Testis (tissue), 3 donors: ENCODE data around the gene CLEC16A. TPM values are rescaled to one million over a fixed set of nuclear protein-coding genes. Genes with fewer than 3 reads are reported as not detected.

Experiments used
- DNase-seq: peaks from one replicate; pipeline ENCODE4 v3.0.0-alpha.2; 2019
- H3K27ac ChIP-seq, 2 donors: fragments of 200-600 bp; sonication (generic); one replicate each; pipeline ENCODE4 v1.5.1; 2019
- H3K27me3 ChIP-seq: fragments of 200-600 bp; sonication (generic); one replicate; pipeline ENCODE4 v1.5.1; 2019
- H3K36me3 ChIP-seq: fragments of 200-600 bp; sonication (generic); one replicate; pipeline ENCODE4 v1.5.1; 2017; ENCODE audit warnings: low read depth; ENCODE audit errors: missing control alignments
- H3K4me1 ChIP-seq: fragments of 200-600 bp; sonication (generic); one replicate; pipeline ENCODE4 v1.5.1; 2019
- H3K4me3 ChIP-seq, 2 donors: fragments of 200-600 bp; sonication (generic); one replicate each; pipeline ENCODE4 v1.5.1; 2017 to 2019
- H3K9me3 ChIP-seq: fragments of 200-600 bp; sonication (generic); one replicate; pipeline ENCODE4 v1.5.1; 2017
- POLR2A ChIP-seq: fragments of 450-650 bp; IDR thresholded peaks from one replicate; pipeline ENCODE4 v1.6.1; 2017; ENCODE audit warnings: antibody characterized with exemption, mild to moderate bottlenecking, moderate library complexity
- WGBS, 2 donors: methylation state at CpG; one replicate each; pipeline ENCODE4 v1.1.5; 2018; 5-methylcytosine and 5-hydroxymethylcytosine counted together
- intact Hi-C: fragments of 100-400 bp; cut with DNase I; formaldehyde crosslinking; loops from one replicate; pipeline ENCODE4 v1.15.1; 2023; ENCODE audit warnings: low total_unique reads
- polyA plus RNA-seq: library from polyadenylated mRNA; stranded (reverse); fragments of 350-450 nt; fragmentation: Illumina TruSeq; extraction: RNeasy Lipid Tissue Mini Kit (QIAGEN cat#74804); gene quantifications from one replicate; pipeline ENCODE4 v1.2.3, GENCODE V29; 2014; ENCODE audit warnings: low read depth, low replicate concordance; ENCODE audit not compliant: insufficient read depth
- total RNA-seq, 2 donors: library from RNA; depleted of rRNA; stranded (reverse); fragments of >200 nt; gene quantifications; one replicate each; pipeline ENCODE4 v1.2.3, GENCODE V29; 2016
- TF ChIP-seq, protein P1 (sequence below), 3 experiments: fragments of 450-650 bp in 2 of 3; fragments of 200-600 bp in 1 of 3; sonication (generic) in 1 of 3; IDR thresholded peaks; one replicate each; pipeline ENCODE4 v1.5.1; 2016 to 2019; ENCODE audit warnings: antibody characterized with exemption in 3 of 3, mild to moderate bottlenecking in 2 of 3, moderate library complexity in 1 of 3

CLEC16A gene
- total and polyA plus RNA-seq, 3 donors from 2014 or later, result 93.9 to 126 (median 122) TPM

GRCh38 chr16:10943064-10943353 lies 1.4 kb upstream of the CLEC16A start:
- Histone ChIP-seq H3K27ac (peak overlapping the region; percentile 64 to 90), H3K4me3 (peak overlapping the region in 1 of 2 donors; percentile 86), H3K9me3 (no peaks in the 10 kb centered on the region), H3K4me1 (peaks cover 64% of the 10 kb centered on the region), H3K36me3 (no peaks in the 10 kb centered on the region), H3K27me3 (no peaks in the 10 kb centered on the region)
- intact Hi-C loops, result no loop called here
- TF ChIP-seq, protein P1, sequence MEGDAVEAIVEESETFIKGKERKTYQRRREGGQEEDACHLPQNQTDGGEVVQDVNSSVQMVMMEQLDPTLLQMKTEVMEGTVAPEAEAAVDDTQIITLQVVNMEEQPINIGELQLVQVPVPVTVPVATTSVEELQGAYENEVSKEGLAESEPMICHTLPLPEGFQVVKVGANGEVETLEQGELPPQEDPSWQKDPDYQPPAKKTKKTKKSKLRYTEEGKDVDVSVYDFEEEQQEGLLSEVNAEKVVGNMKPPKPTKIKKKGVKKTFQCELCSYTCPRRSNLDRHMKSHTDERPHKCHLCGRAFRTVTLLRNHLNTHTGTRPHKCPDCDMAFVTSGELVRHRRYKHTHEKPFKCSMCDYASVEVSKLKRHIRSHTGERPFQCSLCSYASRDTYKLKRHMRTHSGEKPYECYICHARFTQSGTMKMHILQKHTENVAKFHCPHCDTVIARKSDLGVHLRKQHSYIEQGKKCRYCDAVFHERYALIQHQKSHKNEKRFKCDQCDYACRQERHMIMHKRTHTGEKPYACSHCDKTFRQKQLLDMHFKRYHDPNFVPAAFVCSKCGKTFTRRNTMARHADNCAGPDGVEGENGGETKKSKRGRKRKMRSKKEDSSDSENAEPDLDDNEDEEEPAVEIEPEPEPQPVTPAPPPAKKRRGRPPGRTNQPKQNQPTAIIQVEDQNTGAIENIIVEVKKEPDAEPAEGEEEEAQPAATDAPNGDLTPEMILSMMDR (IDR thresholded peaks at IDR 0.05), result no peak
- no peak for DNase-seq
- 30 to 56% methylated on average over 7 of the region's 7 CpGs for WGBS, 2 donors

- peak overlapping the region in 1 of 2 donors; percentile 80 for H3K27ac ChIP-seq
- intact Hi-C loops, result no loop called here
- peaks cover 53% of the 10 kb centered on the region for H3K4me1 ChIP-seq
- H3K27me3 ChIP-seq, result no peaks in the 10 kb centered on the region
- no peak for TF ChIP-seq POLR2A
- TF ChIP-seq, protein P1 (IDR thresholded peaks at IDR 0.05), result no peak
- WGBS, 2 donors, result 23 to 28% methylated on average over 14 of the region's 14 CpGs
- H3K4me3 ChIP-seq, result peak overlapping the region; percentile 88 to 100
- no peaks in the 10 kb centered on the region for H3K9me3 ChIP-seq
- no peaks in the 10 kb centered on the region for H3K36me3 ChIP-seq
- DNase-seq, result no peak
Measured at GRCh38 chr16:10945065-10945787, 862 bp downstream of the CLEC16A start.

- peaks cover 44% of the 10 kb centered on the region for H3K4me1 ChIP-seq
- WGBS, 2 donors, result 38 to 52% methylated on average over 5 of the region's 5 CpGs
- no peak overlapping the region for H3K27ac ChIP-seq
- TF ChIP-seq, protein P1 (IDR thresholded peaks at IDR 0.05), result no peak
- no peak for TF ChIP-seq POLR2A
- no peak overlapping the region for H3K4me3 ChIP-seq
- intact Hi-C loops, result no loop called here
- no peak for DNase-seq
- H3K9me3 ChIP-seq, result no peaks in the 10 kb centered on the region
- H3K36me3 ChIP-seq, result no peaks in the 10 kb centered on the region
- H3K27me3 ChIP-seq, result no peaks in the 10 kb centered on the region
Measured at GRCh38 chr16:10946308-10946707, 1.9 kb downstream of the CLEC16A start.

GRCh38 chr16:10947211-10947787 lies 2.9 kb downstream of the CLEC16A start:
- WGBS, 2 donors, result 63 to 81% methylated on average over 5 to 10 of the region's 10 CpGs
- intact Hi-C loops, result no loop called here
- Histone ChIP-seq H3K27ac (no peak overlapping the region), H3K27me3 (no peaks in the 10 kb centered on the region), H3K4me3 (no peak overlapping the region), H3K36me3 (no peaks in the 10 kb centered on the region), H3K4me1 (peaks cover 44% of the 10 kb centered on the region), H3K9me3 (no peaks in the 10 kb centered on the region)
- TF ChIP-seq POLR2A, result no peak
- TF ChIP-seq, protein P1 (IDR thresholded peaks at IDR 0.05), result no peak
- no peak for DNase-seq
